ENCODE results near the gene SMAD6. TPM values are rescaled to one million over a fixed set of nuclear protein-coding genes. Genes with fewer than 3 reads are reported as not detected.

SMAD6 gene
- total and polyA plus RNA-seq, 2 donors (not counting 1 experiment from before 2014, with no cell fraction given) = 1.2 to 8.9 TPM

GRCh38 chr15:66771351-66771650 is 69.3 kb downstream of the SMAD6 start:
- H4K20me1 ChIP-seq (ENCODE audit: control insufficient read depth, extremely low read depth, insufficient read depth, low read length) = no peaks in the 10 kb centered on the region
- TF ChIP-seq CTCF (conservative IDR thresholded peaks at IDR 0.05 in 1 of 2, IDR thresholded peaks at IDR 0.05 in 1 of 2; ENCODE audit: low read depth in 1 of 2, low read length in 2 of 2) (no peak), EZH2 (IDR thresholded peaks at IDR 0.05; ENCODE audit: low read length, missing control alignments) (no peak)

GRCh38 chr15:66772604-66773128 is 70.6 kb downstream of the SMAD6 start:
- H3K27me3 ChIP-seq (ENCODE audit: control insufficient read depth, insufficient read depth, low read length) = no peaks in the 10 kb centered on the region
- no peaks in the 10 kb centered on the region for H3K79me2 ChIP-seq (ENCODE audit: control insufficient read depth, insufficient read depth, low read length)
- no peaks in the 10 kb centered on the region for H3K9me3 ChIP-seq (ENCODE audit: control insufficient read depth, insufficient read depth, low read depth, low read length)
- no peak overlapping the region for H2AFZ ChIP-seq (ENCODE audit: low read length)
- no peaks in the 10 kb centered on the region for H4K20me1 ChIP-seq (ENCODE audit: control insufficient read depth, extremely low read depth, insufficient read depth, low read length)
- no peak overlapping the region for H3K9ac ChIP-seq (ENCODE audit: insufficient read depth, low read length)
- DNase-seq (ENCODE audit: low read depth in 2 of 2) = no peak
- H3K27ac ChIP-seq (ENCODE audit: insufficient read depth, low read length) = no peak overlapping the region
- H3K4me2 ChIP-seq (ENCODE audit: extremely low read depth, insufficient read depth, low read length) = no peak overlapping the region
- no peak overlapping the region for H3K4me3 ChIP-seq (replicated peaks in 1 of 4; ENCODE audit: control extremely low read depth in 1 of 4, insufficient read depth in 1 of 4, low read depth in 3 of 4, low read length in 4 of 4)
- TF ChIP-seq CTCF (conservative IDR thresholded peaks at IDR 0.05 in 1 of 2, IDR thresholded peaks at IDR 0.05 in 1 of 2; ENCODE audit: low read depth in 1 of 2, low read length in 2 of 2) (no peak), EZH2 (IDR thresholded peaks at IDR 0.05; ENCODE audit: low read length, missing control alignments) (no peak)
- peaks cover 18% of the 10 kb centered on the region for H3K4me1 ChIP-seq (ENCODE audit: control insufficient read depth, extremely low read depth, insufficient read depth, low read length)
- no peaks in the 10 kb centered on the region for H3K36me3 ChIP-seq (ENCODE audit: control insufficient read depth, insufficient read depth, low read length)

More at GRCh38 chr15:66771351-66771650, 69.3 kb downstream of the SMAD6 start:
- no peaks in the 10 kb centered on the region for H3K27me3 ChIP-seq (ENCODE audit: control insufficient read depth, insufficient read depth, low read length)
- H3K36me3 ChIP-seq (ENCODE audit: control insufficient read depth, insufficient read depth, low read length) = no peaks in the 10 kb centered on the region
- H3K9ac ChIP-seq (ENCODE audit: insufficient read depth, low read length) = no peak overlapping the region
- DNase-seq (ENCODE audit: low read depth in 2 of 2) = no peak
- H3K4me3 ChIP-seq (replicated peaks in 1 of 4; ENCODE audit: control extremely low read depth in 1 of 4, insufficient read depth in 1 of 4, low read depth in 3 of 4, low read length in 4 of 4) = no peak overlapping the region
- H3K4me2 ChIP-seq (ENCODE audit: extremely low read depth, insufficient read depth, low read length) = no peak overlapping the region
- peaks cover 21% of the 10 kb centered on the region for H3K4me1 ChIP-seq (ENCODE audit: control insufficient read depth, extremely low read depth, insufficient read depth, low read length)
- H3K9me3 ChIP-seq (ENCODE audit: control insufficient read depth, insufficient read depth, low read depth, low read length) = no peaks in the 10 kb centered on the region
- H3K79me2 ChIP-seq (ENCODE audit: control insufficient read depth, insufficient read depth, low read length) = no peaks in the 10 kb centered on the region
- no peak overlapping the region for H3K27ac ChIP-seq (ENCODE audit: insufficient read depth, low read length)
- no peak overlapping the region for H2AFZ ChIP-seq (ENCODE audit: low read length)

- peak overlapping the region; percentile 2 for H3K27ac ChIP-seq (ENCODE audit: insufficient read depth, low read length)
- H3K9me3 ChIP-seq (ENCODE audit: control insufficient read depth, insufficient read depth, low read depth, low read length) = no peaks in the 10 kb centered on the region
- peak overlapping the region; percentile 3 for H3K4me2 ChIP-seq (ENCODE audit: extremely low read depth, insufficient read depth, low read length)
- no peak overlapping the region for H3K9ac ChIP-seq (ENCODE audit: insufficient read depth, low read length)
- H4K20me1 ChIP-seq (ENCODE audit: control insufficient read depth, extremely low read depth, insufficient read depth, low read length) = no peaks in the 10 kb centered on the region
- H2AFZ ChIP-seq (ENCODE audit: low read length) = no peak overlapping the region
- TF ChIP-seq CTCF (conservative IDR thresholded peaks at IDR 0.05 in 1 of 2, IDR thresholded peaks at IDR 0.05 in 1 of 2; ENCODE audit: low read depth in 1 of 2, low read length in 2 of 2) (no peak), EZH2 (IDR thresholded peaks at IDR 0.05; ENCODE audit: low read length, missing control alignments) (no peak)
- no peaks in the 10 kb centered on the region for H3K36me3 ChIP-seq (ENCODE audit: control insufficient read depth, insufficient read depth, low read length)
- H3K4me3 ChIP-seq (replicated peaks in 1 of 4; ENCODE audit: control extremely low read depth in 1 of 4, insufficient read depth in 1 of 4, low read depth in 3 of 4, low read length in 4 of 4) = no peak overlapping the region
- DNase-seq (ENCODE audit: low read depth in 2 of 2) = peak; percentile 51 to 54
- no peaks in the 10 kb centered on the region for H3K79me2 ChIP-seq (ENCODE audit: control insufficient read depth, insufficient read depth, low read length)
- H3K4me1 ChIP-seq (ENCODE audit: control insufficient read depth, extremely low read depth, insufficient read depth, low read length) = peaks cover 20% of the 10 kb centered on the region
- no peaks in the 10 kb centered on the region for H3K27me3 ChIP-seq (ENCODE audit: control insufficient read depth, insufficient read depth, low read length)
Observed at GRCh38 chr15:66773129-66773873, 71.3 kb downstream of the SMAD6 start.

Measured in fibroblast of lung (primary cell).